HG03432 (cell line): ENCODE data around the gene ZMAT2.
A peak's percentile ranks its signal among the peaks of the same experiment; 100 is the strongest.
"Not testable (repeated sequence)": the region's sequence is repeated elsewhere in the genome, so short reads cannot be mapped to it uniquely, and the experiment has no call there.

Experiments
- ATAC-seq: cut with Tn5 transposase; IDR thresholded peaks from one replicate; pipeline ENCODE4 v1.9.1; 2021; ENCODE audit warnings: mild to moderate bottlenecking, moderate library complexity; ENCODE audit not compliant: unreplicated experiment

ZMAT2 gene, protein sequence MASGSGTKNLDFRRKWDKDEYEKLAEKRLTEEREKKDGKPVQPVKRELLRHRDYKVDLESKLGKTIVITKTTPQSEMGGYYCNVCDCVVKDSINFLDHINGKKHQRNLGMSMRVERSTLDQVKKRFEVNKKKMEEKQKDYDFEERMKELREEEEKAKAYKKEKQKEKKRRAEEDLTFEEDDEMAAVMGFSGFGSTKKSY

DNA sequence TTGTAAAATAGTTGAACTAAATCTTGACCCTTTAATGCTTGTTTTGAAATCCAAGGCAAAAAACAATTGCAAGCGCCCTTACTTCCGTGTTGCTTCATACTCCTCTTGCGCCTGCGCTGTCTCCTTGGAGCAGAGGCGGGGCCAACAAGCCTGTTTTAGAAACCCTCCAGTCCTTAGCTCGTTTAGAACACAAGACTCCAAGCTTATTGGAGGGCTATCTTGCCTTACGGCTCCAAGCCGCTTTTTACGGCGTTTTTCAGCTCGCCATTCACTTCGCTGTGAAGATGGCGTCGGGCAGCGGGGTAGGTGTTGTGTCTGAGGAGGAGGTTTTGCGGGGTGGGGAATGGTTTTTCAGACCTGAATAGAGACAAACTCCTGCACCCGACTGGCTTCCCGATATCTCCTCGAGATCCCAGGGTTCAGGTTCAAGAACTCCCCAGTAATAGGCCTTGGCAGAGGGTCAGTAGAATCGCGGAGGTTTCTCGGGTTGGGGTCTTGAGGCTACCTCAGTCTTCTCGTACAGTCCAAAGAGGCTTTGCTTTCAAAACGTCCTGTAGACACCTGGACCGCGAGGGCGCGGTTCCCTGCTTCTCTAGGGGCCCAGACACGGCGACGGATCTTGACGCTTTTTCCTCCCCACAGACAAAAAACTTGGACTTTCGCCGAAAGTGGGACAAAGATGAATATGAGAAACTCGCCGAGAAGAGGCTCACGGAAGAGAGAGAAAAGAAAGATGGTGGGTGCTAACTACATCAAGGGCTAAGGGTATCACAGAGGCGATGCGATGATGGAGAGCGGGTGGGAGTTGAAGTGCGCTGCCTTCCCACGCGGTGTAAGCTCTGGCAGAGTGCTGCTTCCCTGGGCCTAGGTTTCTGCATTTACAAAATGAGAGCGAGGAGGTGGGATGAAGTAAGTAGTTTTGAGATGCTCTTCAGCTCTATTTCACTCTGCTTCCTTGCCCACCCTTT, at the start of gene ZMAT2:
TSS of gene ZMAT2 (plus strand) at position 271 of the 968 bp plus-strand sequence. CDS start at position 285, 14 bp downstream.
- ATAC-seq = peak; percentile 99

DNA sequence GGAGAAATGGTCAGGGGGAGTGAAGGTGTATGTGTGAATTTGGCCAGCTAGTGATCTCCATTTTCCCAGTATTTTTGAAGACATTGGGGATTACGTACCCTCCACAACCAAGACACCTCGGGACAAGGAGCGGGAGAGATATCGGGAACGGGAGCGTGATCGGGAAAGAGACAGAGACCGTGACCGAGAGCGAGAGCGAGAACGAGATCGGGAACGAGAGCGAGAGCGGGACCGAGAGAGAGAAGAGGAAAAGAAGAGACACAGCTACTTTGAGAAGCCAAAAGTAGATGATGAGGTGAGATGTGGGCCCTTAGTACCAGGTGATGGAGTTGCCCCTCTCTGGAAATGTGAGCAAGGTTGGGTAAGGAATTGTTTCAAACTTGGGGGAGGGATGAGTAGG, 41.4 kb upstream of the ZMAT2 start:
- no peak for ATAC-seq

DNA sequence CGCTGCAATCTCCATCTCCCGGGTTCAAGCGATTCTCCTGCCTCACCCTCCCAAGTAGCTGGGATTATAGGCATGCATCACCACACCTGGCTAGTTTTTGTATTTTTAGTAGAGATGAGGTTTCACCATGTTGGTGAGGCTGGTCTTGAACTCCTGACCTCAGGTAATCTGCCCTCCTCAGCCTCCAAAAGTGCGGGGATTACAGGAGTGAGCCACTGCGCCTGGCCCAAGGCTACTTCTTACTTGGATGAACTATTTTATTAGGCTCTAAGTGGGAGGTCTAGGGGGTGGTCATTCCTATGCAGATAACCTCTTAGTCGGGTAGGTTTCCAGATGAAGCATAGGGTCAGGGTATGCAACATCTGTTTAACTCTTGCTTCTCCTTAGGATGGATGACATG, 39.9 kb upstream of the ZMAT2 start:
- ATAC-seq = not testable (repeated sequence)

DNA sequence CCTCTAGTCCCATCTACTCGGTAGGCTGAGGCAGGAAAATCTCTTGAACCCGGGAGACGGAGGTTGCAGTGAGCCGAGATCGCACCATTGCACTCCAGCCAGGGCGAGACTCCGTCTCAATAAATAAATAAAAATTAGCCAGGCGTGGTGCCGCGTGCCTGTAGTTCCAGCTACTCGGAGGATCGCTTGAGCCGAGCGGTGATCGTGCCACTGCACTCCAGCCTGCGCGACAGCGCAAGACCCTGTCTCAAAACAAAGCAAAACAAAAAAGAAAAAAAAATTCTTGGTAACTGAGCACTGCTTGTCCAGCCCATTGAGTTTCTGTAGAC, 36.3 kb upstream of the ZMAT2 start:
- no peak for ATAC-seq

DNA sequence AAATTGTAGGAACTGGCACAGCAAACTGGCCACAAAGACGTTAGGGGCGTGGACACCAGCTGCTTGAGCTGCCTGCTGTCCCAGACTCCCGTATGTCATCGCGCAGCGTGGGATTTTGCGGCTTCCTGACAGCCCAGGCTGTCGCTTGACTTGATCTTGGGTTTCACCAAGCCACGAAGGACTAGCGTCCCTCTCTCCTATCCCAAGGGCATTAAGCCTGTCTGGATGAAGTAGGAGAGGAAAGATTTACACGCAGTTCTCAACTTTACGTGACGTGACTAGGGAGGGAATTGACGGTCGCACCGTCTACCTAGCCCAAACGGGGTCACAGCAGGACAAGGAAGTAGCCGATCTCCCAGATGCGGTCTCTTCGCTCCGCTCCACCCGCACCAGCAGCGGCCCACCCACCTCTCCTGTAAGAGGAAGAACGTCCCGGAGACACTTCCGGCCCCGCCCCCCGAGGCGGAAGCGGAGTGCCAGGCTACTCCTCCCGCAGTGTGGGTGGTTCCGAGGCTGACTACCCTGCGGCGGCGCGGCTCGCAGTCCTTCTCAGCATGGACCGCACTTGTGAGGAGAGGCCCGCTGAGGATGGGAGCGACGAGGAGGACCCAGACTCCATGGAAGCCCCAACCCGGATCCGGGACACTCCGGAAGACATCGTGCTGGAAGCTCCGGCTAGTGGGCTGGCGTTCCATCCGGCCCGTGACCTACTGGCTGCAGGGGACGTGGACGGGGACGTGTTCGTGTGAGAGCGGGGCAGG, 35.7 kb upstream of the ZMAT2 start, which contains the start of gene WDR55:
TSS of gene WDR55 (plus strand) at position 546 of the 761 bp plus-strand sequence. CDS start at position 555, 9 bp downstream.
- ATAC-seq = peak; percentile 98

DNA sequence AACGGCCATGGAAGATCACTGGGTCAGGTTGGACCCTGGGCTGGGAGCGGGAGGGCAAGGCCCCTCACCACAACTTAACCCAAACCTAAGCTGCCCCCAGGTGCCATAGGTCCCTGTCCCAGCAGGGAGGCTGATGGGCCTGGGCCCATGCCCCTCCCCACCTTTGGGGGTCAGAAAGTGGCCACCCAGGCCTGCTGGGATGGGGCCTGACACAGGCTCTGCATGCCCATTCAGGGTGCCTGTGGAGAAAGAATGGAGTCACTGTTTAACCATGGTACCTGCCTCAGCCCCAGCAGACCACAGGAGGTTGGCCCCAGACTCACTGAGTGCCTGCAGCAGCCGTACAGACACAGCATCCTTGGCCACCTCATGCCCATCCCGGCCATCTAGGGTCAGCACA, 29.2 kb upstream of the ZMAT2 start:
- not testable (repeated sequence) for ATAC-seq

DNA sequence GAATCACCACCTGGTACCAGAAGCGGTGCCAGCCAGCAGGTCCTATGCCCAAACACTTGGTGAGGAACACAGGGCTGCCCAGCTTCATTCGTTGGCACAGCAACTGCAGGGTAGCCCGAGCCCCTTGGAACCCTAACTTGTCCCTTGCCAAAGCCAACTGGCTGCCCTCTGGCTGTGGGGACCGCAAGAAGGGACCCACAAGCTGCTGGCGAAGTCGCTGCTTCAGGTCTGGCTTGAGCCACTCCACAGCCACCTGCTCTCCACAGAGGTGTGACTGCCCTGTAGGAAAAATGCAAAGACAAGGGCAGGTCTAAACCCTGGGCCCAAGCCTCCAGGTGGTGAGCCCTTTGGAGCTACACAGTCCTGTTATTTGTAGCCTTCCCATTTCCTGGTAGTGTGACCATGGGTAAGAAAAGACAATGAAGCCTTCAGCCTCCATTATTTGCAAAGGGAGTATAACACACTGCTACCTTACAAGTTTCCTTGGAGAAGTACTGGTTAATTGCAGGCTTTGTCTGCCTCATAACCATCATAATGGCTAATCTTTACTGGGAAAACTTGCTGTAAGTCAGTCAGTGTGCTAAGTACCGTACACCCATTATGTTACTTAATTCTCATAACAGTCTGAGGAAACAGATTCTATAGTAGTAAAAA, 28.6 kb upstream of the ZMAT2 start:
- no peak for ATAC-seq

DNA sequence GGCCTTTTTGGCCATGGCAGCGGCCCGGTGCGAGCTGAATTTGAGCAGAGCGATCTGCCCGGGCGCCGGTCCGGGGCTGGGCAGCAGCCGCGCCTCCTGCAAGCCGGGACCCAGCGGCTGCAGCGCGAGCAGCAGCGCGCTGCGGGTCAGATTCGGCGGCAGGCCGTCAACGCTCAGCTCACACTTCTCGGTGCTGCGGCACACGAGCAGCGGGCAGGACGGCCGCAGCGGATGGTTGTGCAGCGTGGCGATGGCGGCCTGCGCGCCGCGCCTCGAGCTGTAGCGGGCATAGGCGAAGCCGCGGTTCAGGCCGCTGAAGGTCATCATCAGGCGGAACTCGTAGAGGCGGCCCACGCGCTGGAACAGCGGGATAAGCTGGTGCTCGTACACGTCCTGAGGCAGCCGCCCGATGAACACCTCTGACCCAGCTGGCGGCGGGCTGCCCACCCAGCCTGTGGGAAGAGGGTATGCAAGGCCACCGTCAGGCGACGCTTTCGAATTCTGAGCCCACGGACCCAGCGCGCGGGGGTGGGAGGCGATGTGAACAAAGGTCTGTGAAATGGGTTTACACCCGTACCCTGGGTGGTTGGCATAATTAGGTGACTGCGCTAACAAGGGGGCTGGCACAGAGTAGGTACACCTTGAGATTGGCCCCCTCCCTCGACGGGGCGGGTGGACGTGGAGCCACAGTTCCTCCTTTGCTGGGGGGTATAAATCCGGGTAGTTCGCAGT, 27.6 kb upstream of the ZMAT2 start:
- no peak for ATAC-seq

DNA sequence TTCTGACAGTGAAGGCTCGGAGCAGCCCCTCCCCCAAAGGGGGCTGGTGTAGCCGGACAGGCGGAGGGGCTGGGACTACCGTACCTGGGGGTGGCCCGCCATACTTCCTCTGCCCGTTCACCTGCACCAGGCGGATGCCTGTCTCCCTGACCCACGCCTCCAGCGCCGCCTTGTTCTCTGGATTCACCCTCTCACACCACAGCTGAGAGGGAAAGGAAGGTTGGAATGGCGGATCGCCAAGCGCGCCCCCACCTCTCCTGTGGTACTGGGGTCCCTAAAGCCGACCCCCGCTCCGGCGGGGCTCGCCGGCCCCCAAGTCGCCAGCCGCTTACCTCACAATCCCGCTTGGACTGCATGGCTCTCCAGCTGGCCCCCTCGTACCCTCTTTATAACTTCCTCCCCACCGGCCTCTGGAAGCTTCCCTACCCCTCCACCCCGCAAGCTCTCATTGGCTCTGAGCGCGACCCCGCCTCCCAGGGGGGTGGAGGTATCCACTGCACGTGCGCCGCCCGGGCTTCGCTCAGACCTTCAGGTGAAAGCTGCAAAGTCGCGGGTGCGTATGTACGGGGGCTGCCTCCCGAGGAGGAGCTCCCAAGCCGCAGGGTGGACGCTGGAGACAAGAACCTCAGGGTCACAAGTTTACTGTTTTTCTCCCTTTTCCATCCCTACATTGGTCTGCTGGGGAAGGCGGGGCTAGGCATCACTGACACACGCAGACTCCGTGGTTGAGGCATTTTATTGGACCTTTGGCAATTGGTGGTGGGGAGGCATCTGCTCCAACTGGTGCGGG, 26.9 kb upstream of the ZMAT2 start, which contains the start of gene DND1:
TSS of gene DND1 (minus strand) at position 390 of the 790 bp plus-strand sequence. CDS start at position 356, 34 bp downstream.
- no peak for ATAC-seq

DNA sequence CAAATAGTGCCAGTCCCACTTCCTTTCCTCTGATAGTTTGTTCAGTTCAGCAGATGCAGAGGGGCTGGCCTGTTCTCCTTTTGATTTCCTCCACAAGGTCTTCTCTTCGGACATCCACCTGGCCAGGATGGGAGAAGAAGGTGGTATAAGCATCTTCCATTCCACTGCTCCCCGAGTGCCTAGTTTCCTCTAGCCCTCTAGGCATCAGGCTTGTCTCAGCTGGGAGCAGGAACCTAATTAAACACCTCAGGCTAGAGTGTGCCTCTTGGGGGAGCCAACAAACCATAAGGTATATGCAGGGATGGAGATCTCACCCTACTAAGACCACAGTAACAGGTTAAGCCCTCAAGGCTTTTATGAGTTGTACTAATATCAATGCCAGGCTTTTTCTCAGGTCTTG, 26.0 kb upstream of the ZMAT2 start:
- ATAC-seq = no peak

DNA sequence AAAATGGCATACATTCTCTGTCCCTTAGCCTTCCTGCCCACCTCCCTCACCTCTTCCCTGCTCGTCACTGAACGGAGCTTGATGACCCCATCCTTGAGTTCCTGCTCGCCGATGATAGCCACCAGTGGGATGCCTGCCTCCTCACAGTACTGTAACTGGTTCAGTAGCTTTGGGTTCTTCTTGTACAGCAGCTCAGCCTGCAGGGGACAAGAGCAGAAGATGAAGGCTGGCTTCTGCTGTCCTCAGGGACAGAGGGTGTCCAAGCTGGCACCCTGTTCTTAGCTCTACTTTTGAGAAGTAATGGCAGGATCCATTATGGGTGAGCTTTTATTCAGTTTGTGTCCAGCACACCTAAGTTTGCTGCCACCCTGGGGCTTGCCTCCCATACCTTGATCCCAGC, 25.6 kb upstream of the ZMAT2 start:
- no peak for ATAC-seq

DNA sequence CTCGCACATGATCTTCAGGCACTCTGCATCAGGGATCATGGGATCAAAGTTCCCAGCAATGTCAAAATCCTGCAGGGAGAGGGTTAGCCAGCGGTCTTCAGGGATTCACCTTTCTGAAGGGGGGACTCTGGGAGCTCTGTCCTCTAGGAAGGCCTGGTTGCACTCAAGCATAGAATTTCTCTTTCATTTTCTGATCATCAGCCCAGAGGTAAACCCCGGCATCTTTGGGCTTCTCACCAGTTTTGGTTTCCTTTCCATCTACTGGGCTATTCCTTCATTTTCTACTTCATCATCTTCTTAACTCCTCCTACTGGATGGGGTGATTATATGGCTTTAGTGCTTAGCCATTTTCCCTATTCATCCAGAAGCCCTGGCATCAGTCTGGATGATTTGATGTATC, 22.3 kb upstream of the ZMAT2 start:
- ATAC-seq = peak; percentile 75

DNA sequence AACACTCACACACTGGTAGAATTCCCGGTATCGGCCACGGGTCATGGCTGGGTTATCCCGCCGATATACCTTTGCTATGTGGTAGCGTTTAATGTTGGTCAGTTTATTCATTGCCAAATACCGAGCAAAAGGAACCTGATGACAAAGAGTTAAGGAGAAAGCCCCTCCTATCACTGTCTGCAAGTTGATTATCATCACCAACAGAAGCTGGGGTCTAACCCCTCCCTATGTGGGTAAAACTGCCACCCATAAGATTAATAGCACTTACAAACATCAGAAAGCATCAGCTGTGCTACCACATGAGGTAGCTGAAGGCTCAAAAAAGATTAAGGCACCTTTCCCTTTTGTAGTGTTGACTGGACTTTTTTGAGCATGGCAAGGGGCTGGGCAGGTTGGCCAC, 21.3 kb upstream of the ZMAT2 start:
- no peak for ATAC-seq

DNA sequence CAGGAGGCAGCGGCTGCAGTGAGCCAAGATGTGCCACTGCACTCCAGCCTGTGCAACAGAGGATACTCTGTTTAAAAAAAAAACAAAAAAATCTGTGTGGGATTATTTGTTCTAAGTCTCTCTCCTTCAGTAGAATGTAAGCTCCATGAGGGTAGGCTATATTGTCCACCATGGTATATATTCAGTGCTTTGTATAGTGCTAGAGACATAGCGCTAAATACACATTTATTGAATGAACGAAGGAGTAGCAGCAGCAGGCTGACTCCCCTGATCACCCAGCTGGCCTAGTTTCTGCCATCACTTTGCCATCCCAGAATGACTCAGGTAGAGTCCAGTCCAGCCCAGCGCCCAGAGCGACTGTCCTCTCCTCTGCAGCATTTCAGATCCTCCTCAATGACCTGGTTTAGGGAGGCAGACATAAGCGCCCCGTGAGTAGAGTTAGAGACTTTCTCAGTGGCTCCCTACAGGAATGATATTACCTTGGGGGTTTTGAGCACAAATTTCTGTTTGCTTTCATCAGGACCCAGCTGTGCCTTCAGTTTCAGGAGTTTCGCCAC, 9.8 kb upstream of the ZMAT2 start:
- no peak for ATAC-seq

DNA sequence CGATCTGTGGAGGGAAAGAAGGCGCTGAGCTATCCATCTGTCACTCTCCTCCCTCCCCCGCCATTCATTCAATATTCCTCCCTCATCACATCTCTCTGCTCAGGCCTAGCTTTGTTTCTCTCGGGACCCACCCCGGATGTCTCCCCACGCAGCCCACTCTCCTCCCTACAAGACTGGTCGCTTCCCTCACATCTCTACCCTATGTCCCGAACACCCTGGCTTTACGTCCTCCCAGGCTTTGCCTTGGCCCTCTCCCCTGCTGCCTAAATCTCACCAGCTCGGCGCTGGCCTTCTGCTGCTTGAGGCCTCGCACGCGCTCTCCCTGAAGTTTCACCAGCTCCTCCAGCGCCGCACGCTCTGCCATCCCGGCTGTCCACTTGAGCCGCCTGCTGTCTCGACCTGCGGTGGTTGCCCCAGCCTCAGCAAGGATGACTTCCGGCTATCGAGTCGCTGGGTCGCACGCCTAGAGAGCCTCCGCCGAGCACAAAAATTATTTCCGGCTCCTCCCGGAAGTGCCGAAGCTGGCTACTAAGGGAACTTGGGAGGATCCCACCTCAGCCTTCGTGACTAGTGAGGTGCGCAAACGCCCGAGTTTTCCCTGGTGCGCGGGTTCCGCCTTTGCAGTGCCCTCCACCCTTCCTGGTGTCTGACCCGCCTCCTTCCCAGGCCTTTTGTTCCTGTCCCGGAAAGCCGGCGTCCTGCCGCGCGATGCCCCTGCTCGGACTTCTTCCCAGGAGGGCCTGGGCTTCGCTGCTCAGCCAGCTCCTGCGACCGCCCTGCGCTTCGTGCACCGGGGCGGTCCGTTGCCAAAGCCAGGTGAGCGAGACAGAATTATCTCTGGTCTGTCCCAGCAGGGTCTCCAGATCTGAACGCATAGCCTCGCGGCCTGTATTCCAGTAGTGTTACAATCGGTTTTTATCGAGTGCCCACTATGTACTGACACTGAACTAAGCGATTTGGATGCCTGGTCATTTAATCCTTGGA, 9.0 kb upstream of the ZMAT2 start, which contains the start of the genes HARS1 and HARS2:
TSS of gene HARS1 (minus strand) at position 430 of the 984 bp plus-strand sequence. CDS start at position 364, 66 bp downstream.
TSS of gene HARS2 (plus strand) at position 515 of the 984 bp plus-strand sequence. CDS start at position 709, 194 bp downstream.
- ATAC-seq = peak; percentile 98

DNA sequence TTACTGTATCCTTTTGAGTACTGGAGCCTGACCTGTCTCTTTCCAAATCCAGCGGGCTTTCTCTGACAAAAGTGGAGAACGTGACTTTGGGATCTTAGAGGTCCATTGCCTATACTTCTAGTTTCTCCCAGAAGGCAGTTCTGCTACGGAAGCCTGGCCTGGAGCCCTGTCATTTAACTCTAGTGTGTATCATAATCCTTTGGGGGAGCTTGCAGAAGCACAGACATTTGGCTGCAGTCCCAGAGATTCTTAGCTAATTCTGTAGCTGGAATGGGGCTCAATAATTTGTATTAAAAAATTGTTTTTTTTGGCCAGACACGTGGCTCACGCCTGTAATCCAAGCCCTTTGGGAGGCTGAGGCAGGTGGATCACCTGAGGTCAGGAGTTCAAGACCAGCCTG, 6.0 kb upstream of the ZMAT2 start:
- ATAC-seq = no peak

DNA sequence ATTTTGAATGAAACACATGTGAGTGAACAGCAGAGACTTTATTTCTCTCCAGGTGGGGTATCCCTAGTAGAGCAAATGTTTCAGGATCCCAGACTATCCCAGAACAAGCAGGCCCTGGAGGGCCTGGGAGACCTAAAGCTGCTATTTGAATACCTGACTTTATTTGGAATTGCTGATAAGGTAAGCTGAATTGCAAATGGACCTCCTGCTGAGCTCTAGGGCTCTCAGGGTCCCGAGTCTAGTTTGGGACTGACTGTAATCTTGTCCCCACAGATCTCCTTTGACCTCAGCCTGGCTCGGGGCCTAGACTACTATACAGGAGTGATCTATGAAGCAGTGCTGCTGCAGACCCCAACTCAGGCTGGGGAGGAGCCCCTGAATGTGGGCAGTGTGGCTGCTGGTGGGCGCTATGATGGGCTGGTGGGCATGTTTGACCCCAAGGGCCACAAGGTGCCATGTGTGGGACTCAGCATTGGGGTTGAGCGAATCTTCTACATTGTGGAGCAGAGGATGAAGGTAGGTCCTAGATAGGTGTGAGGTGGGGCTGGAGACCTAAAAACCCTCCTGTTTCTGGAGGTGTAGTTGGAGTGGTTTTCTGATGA, 3.3 kb upstream of the ZMAT2 start:
- no peak for ATAC-seq
